Activated T-cell treated with anti-CD3 and anti-CD28 coated beads for 4 hours (primary cell): ENCODE measurements around the gene ASPRV1.
"Not testable (repeated sequence)": the region's sequence is repeated elsewhere in the genome, so short reads cannot be mapped to it uniquely, and the experiment has no call there.

Source experiments
- DNase-seq: peaks from one replicate; pipeline ENCODE4 v3.0.0-alpha.2; 2020

The ASPRV1 gene

DNA sequence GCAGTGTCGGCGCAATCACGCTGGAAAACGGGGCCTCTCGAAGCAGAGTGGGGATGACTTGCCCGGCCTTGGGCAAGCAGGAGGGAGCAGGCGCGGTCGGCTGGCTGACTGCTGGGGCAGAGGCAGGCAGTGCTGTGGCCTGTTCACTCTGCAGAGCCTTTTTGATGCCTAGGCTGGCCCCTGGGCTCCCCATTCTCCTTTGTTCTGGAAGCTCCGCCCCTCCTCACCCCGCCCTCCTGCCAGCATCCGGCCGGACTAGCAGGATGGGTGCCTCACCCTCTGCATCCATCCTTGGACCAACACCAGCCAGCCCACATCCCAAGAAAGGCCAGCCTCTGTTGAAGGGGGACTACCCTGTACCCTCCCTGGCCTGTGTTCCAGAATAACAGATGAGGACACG is at the start of gene ASPRV1:
Gene ASPRV1 (minus strand): TSS at position 136 of the 400 bp plus-strand sequence. CDS start 195 bp downstream, outside the sequence.
- DNase-seq, result no peak

DNA sequence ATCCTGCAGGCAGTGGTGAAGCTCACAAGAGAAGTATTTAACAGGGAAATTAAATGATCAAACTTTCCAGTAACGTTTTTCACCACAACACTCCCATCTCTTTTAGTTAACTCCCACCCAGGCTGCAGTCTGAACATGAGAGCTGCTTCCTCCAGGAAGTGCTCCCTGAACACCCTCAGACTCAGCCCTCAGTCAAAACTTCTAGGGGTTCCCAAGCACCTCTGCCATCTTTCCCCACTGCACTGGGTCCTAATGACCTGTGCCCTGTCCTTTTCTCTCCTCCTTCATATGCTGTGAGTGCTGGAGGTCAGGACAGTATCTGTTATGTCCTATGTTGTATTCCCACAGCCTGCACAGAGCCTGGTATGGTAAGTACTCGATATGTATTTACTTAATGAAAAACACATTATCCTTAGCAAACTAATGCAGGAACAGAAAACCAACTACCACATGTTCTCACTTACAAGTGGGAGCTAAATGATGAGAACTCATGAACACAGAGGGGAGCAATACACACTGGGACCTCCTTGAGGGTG is 49.2 kb upstream of the ASPRV1 start:
- DNase-seq, result no peak

DNA sequence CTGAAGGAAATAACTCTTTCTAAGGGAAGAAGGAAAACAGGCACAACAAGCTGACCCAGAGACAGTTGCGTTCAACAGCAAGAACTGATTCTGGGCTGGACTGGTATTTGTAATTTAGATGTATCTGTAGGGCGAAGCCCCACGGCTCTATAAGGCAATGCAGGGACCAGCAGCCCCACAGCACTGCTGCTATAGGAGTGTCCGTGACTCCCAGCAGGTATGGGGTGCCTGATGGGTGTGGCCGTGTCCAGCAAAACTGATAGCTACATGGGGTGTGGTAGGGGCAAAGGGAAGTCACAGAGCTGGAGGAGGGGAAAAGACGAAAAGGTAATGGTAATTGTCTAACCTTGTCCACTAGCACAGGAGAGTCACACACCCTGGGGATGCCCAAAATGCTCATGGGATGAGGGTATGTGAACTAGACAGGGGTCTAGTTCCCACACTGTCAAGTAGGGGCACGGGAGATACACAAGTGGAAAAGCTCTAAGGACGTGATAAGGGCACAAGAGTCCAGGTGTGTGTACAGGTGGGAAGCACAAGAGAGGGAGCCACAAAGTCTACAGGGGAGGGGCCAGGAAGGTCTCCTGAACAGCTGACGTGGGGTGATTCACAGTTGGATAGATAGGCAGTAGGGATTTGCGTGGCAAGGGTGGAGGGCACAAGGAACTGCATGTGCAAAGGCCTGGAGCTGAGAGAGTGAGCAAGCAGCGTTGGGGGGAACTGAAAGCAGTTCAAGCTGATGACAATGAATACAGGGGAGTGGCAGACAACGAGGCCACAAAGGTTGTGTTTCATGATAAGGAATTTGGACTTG is 48.5 kb upstream of the ASPRV1 start:
- no peak for DNase-seq

DNA sequence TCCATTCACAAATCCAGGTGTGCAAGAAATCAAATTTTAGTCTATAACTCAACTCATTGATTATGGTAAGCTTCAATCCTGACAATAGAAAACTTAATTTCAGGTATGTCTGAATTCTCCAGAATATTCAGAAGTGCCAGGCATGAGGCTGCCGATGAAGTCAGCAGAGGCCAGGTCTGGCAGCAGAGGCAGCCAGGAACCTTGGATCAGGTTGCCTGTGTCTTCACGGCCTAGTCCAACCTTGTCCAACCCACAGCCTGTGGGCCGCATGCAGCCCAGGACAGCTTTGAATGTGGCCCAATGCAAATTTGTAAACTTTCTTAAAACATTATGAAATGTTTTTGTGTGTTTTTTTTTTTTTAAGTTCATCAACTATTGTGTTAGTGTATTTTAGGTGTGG is 46.9 kb upstream of the ASPRV1 start:
- DNase-seq, result no peak

DNA sequence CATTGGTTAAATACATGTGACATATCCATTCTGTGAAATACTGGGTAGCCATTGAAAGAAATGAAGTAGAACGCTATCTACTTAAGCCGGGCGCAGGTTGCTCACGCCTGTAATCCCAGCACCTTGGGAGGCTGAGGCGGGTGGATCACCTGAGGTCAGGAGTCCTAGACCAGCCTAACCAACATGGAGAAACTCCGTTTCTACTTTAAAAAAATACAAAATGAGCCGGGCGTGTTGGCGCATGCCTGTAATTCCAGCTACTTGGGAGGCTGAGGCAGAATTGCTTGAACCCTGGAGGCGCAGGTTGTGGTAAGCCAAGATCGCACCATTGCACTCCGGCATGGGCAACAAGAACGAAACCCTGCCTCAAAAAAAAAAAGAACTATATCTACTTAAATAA is 45.7 kb upstream of the ASPRV1 start:
- no peak for DNase-seq

DNA sequence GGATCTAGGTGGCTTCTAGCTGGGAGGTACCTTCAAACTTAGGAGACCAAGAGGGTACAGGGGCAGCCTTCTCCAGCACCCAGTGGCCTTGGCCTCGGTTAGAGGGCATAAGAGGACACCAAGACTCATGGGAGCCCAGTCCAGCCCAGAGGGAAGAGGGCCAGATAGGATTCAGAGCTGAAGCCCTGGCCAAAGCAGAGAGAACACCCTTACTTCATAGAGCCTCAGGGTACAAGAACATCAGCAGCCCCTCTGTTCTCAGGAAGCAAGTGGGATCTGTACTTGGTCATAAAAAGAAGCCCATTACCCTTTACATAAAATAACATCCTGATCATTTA is 45.0 kb upstream of the ASPRV1 start:
- no peak for DNase-seq

DNA sequence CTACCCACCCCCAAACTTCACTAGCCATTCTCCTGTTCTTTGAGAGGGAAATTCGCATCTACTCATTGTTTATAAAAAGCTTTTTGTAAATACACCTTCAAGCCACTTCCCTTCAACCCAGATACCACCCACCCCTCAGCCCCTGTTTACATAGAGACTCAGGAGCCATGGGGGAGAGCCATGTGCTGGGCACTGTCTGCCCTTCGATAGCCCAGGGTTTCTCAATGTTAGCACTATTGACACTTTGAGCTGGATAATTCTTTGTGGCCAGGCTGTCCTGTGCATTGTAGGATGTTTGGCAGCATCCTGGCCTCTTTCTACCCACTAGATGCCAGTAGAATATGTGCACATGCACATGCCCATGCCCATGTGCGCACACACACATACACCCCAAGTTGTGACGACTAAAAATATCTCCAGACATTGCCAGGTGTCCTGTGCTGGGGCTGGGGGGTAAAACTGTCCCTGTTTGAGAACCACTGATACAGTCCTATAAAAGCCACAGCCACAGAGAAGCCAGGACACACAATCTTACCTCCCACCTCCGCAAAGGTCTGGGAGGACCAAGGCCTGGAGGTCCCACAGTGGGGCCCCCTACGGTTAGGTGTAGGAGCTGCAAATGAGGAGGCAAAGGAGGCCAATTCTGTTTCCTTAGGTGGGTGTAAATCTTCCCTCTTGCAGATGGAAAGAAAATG is 44.5 kb upstream of the ASPRV1 start:
- DNase-seq, result no peak

DNA sequence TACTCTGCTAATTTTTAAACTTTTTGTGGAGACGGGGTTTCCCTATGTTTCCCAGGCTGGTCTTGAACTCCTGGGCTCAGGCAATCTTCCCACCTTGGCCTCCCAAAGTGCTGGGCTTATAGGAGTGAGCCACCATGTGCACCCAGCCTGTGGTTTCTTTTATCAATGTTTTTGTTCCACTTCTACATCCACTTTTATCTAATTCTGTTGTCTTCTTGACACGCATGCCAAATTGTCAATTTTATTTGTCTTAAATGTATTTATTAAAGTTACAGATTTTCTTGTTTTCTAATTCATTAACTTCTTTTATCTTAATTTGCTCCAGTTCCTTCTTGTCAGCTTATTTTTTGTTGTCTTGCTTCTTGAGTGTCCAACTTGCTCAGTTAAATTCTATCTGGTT is 43.8 kb upstream of the ASPRV1 start:
- DNase-seq, result no peak

DNA sequence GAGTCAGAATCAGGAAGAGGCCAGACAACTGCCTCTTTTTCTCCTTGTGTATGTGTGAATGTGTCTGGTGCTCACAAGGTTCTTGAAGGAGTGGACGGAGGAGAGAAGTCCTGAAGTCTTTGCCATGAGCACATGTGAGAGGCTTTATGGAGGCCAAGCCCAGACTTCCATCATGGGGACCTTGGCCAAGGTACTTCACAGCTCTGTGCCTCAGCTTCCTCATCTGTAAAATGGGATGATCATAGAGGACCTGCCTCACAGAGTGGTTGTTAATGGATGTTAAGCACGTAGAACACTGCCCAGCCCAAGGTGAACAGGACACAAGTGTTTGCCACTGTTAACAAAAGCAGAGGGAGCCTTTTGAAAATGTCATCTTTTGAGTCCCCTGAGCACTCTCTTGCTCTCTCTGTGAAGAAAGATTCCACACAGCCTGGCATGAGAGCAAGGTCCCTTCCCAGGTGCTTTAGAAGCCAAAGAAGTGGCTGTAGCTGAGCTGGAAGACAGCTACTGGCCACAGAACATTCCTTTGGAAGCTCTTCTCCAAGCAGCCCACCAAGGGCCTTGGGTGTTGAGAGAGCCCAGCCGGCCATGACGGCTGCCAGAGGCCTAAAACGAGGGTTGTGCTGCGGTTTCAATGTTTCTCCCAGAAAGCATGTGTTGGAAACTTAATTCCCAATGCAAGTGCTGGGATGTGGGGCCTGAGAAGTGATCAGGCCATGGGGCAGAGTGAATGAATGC is 41.8 kb upstream of the ASPRV1 start:
- DNase-seq, result no peak

DNA sequence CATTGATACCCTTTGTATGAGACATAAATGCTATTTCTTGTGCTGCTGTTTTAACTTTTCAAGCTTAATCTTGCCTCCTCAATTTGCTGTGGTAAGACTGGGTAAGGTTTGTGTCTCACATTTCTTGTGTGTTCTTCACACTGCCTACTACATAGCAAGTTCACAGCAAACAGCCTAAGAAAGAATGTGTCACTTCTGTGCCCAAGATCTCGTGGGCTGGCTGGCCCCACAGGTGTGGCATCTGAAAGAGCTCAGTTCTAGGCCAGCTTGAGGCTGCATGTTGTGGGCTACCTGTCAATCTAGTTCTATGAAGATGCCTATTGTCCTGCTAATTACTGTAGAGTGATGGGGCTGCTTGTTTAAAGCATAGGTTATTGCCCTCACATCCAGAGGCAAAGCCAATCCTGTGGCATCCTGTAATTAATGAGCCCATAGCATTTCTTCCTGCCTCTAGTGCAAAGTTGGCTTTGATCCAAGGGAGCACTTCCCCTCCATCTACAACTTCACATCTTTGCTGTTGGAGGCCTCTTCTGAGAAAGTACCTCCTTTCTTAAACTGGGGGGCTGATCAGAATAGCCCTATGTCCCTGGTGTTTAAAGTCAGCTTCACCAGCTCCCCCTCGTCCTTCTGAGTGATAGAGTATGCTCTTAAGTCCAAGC is 40.9 kb upstream of the ASPRV1 start:
- no peak for DNase-seq

DNA sequence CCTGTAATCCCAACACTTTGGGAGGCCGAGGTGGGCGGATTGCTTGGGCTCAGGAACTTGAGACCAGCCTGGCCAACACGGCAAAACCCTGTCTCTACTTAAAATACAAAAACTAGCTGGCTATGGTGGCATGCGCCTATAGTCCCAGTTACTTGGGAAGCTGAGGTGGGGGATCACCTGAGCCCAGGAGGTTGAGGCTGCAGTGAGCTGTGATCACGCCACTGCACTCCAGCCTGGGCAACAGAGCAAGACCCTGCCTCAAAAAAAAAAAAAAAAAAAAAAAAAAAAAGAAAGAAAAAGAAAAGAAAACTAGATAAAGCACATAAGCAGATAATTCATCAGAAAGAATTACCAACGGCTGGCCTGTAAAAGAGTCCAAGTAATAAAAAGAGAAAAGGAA is 39.1 kb upstream of the ASPRV1 start:
- not testable (repeated sequence) for DNase-seq

DNA sequence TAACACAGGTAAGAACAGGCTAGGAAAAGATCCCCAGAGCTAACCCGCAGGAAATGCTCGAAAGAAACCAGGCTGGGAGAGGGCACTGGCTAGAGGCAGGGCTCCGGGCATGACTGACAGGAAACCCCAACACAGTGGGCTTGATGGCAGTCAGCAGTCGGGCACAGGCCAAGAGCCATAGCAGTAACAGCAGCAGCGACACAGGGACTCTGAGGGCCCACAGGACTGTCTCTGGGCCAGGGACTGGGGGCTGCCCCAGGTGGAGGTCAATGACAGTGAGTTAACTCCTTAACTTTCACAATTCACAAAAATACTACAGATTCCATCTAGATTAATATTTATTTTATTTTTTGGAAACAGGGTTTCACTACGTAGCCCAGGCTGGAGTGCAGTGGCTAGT is 37.3 kb upstream of the ASPRV1 start:
- no peak for DNase-seq

DNA sequence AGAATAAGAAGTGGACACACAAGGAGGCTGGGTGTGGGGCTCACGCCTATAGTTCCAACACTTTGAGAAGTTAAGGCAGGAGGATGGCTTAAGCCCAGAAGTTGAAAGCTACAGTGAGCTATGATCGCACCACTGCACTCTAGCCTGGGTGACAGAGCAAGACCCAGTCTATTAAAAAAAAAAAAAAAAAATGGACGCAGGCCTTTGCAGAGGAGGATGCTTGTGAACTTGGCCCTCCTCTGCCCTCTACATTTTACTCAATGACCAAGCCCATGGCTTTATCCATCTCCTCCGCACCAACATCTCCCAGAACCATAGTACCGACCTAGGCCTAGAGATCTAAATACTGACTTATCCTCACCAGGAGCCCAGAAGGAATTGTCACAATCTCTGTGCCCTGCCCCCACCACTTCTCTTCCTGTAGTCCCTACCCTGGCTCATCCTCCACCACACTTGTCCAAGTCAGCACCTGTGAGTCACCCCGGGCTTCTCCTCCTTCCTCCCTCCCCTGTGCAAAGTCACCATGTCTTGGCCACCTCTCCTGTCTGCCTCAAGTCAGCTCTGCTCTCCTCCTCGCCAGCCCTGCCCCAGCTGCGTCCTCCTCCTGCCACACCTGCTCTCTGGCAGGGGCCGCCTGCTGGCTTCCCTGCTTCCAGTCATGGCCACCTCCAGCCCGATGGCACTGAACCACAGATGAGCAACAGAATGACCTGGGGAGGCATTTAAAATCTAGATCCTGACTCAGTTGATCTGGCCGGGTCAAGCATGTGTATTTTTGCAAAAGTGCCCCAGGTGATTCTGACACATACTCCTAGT is 35.8 kb upstream of the ASPRV1 start:
- DNase-seq, result no peak

DNA sequence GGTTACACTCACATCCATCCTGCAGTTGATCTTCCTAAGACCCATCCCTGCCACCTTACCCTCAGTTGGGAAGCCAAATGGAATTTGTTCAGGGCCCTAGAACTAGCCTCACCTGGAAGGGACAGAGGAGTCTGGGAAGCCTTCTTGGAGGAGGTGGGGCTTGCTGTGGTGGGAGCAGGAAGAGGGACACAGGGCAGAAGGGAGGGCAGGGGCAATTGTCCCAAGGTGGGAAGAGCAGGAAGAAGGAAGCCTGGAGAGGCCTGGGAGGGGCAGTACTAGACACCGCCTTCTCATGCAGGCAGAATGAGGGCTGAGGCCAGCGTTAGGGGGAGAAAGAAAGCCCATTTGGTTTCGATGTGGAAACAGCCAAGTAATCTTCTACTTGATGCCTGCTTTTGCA is 34.1 kb upstream of the ASPRV1 start:
- DNase-seq, result no peak

DNA sequence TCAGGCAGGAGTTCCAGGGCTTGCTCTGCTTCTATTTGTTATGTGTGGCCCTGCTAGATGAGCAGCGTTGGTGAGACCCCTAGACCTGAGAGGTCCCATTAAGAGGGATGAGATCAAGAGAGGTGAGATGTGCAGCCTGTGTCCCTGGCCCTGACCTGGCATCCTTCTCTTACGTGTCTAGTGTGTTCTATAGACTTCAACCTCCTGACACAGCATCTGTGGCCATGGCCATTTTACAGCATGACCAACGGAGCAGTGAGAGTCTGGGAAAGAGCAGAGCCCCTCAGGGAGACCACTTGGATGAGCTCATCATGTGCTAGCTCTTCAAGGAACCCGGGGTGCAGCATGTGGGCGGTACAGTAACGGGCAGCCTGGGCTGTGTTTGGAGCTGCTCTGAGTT is 32.7 kb upstream of the ASPRV1 start:
- DNase-seq, result no peak

DNA sequence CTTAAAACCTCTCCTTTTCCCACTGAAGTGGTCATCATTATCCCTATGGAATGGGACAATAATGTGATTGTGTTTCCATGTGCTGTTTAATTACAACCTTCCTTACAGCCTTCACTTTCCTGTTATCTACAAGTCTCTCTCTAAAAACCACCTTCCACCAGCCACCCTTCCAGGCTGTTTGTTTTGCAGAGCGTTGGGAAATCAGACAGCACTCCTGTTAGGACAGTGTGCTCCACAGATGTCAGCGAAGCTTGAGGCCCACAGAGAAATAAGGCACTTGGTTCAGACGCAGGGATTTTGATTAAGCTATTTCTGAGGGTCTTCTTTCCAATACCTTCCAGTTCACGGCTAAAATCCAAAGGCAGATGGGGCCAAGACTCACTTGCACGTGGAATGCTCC is 32.3 kb upstream of the ASPRV1 start:
- DNase-seq, result no peak

DNA sequence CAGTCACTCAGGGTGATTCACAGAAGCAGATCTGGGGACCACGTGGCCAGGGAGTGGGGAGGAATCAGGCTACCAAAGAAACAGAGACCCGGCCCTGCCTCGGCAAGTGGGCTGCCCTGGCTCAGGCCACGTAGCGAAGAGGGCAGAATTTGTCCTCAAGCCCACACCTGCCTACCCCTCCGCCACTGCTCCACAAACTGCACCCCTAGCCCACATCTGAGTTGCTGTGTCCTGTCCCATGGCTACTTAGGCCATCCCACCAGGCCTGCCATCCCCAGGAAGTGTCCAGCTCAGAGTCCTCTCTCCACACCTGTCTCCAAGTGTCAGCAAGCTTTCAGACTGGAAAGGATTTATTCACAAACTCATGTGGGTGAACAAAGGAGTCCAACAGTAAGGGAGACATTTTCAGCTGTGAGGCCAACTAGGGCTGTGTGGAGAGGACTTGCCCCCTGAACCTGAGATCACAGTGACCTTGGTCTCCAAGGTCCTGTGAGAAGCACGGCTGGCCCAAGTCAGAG is 31.7 kb upstream of the ASPRV1 start:
- no peak for DNase-seq

DNA sequence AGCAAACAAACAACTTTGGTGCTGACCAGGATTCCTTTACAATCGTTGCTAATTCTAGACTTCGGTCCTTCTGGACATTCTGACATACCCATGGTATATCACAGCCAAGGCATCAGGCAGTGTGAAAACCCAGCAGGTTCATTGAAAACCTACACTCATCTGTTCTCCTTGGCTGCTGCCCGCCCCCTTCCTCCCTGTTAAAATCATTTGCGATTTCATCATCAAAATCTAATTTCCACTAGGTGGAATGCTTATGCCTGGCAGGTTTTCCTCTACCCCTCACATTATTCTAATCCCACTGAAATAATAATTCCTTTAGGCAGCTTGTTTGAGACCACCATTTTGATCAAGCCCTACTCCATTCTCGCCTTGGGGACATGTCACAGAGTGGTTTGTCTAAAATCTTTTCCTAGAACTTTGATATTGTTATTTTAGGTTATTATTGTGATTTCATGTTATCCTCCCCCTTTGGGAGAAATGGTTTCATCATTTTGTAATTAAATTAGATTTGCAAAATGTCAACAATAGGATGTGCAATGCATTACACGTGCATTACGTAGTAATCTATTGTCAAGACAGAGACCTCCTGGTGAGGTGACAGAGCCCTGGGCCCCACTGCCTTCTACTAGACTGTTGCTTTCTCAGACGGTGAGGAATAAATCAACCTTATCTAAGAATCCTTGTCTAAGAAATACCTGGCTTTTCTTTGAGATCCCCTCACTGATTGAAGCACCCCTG is 31.0 kb upstream of the ASPRV1 start:
- no peak for DNase-seq

DNA sequence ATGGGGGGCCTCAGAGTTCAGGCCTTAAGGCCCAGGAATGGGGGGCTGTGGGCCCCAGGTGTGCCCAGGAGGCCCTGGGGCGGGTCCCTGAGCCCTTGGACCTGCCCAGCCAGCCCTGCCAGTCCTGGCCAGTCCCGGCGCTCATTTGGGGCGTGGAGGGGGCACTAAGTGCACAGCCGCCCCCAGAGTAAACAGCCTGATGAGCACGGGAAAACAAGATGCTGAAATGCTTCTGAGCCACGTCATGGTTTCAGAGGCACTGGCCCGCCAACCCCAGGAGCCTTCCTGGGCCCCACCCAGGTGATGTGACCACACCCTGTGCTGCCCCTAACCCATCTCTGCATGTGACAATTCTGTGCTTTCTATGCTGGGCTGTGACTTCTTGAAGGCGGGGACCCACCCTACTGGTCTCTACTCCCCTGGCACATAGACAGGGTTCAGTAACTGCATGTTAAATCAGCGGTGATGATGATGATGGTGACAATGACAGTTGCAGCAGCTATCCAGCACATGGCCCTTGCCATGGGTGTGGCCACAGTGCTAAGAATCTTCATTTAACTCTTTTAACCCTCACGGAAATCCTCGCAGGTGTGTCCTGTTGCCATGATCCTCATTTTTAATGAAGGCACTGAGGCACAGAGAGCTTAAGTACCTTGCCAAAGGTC is 28.1 kb upstream of the ASPRV1 start:
- no peak for DNase-seq

DNA sequence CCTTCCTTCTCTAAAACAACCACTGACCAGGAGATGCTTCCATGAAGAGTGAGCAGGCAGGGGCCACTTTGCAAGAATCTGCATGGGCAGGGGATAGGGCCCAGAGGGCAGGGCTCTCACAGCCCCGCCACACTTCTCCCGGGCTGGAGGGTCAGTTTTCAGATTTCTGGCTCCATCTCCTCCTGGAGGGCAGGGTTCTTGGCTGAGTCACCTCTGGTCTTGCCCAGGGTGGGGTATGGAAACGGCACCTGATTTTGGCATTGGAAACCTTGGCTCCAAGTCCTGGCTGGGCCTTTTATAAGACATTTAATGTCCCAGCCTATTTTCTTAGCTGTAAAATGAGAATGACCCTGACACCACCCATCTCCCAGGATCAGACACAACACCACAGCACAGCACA is 27.6 kb upstream of the ASPRV1 start:
- DNase-seq, result no peak
